DND-41 (cell line): Measurements from ENCODE around the gene MVK.

Experiments used
- ATAC-seq: fragments of 200-7000 bp; cut with Tn5 transposase; 3 replicates; pipeline ENCODE4 v1.9.1; 2021; ENCODE audit warnings: low read depth; ENCODE audit not compliant: insufficient read depth
- DNase-seq: peaks from one replicate; pipeline ENCODE4 v3.0.0-alpha.2; 2020
- H2AFZ ChIP-seq: 2 replicates; pipeline ENCODE4 v1.6.0; 2012; ENCODE audit warnings: low read depth, low read length
- H3K27ac ChIP-seq: 2 replicates; pipeline ENCODE4 v1.5.1; 2012; ENCODE audit warnings: low read length, inconsistent platforms
- H3K27me3 ChIP-seq: fragments of 200-600 bp; sonication (generic); 2 replicates; pipeline ENCODE4 v1.6.0; 2012; ENCODE audit warnings: low read length, mild to moderate bottlenecking, inconsistent platforms; ENCODE audit not compliant: insufficient read depth, poor library complexity
- H3K36me3 ChIP-seq: 2 replicates; pipeline ENCODE4 v1.5.1; 2012; ENCODE audit warnings: low read length, inconsistent platforms; ENCODE audit not compliant: insufficient read depth
- H3K4me1 ChIP-seq: 2 replicates; pipeline ENCODE4 v1.5.1; 2012; ENCODE audit warnings: mild to moderate bottlenecking, low read length; ENCODE audit not compliant: insufficient read depth
- H3K4me2 ChIP-seq: 2 replicates; pipeline ENCODE4 v1.6.0; 2012; ENCODE audit warnings: mild to moderate bottlenecking, moderate library complexity, low read length, inconsistent platforms; ENCODE audit not compliant: insufficient read depth
- H3K4me3 ChIP-seq, 2 experiments: fragments of 200-600 bp in 1 of 2; shearing (Covaris generic) in 1 of 2; 2 replicates each; pipeline ENCODE4 v1.5.1; 2012 to 2016; ENCODE audit warnings: inconsistent platforms in 2 of 2, low read length in 2 of 2, mild to moderate bottlenecking in 2 of 2, low read depth in 1 of 2, moderate library complexity in 1 of 2
- H3K79me2 ChIP-seq: 2 replicates; pipeline ENCODE4 v1.6.0; 2012; ENCODE audit warnings: low read length, inconsistent platforms; ENCODE audit not compliant: insufficient read depth
- H3K9ac ChIP-seq: 2 replicates; pipeline ENCODE4 v1.6.0; 2012; ENCODE audit warnings: low read depth, mild to moderate bottlenecking, inconsistent platforms, low read length, moderate library complexity
- H3K9me3 ChIP-seq: 2 replicates; pipeline ENCODE4 v1.5.1; 2012; ENCODE audit warnings: low read length, moderate library complexity, mild to moderate bottlenecking, inconsistent platforms; ENCODE audit not compliant: insufficient read depth, severe bottlenecking
- H4K20me1 ChIP-seq: 2 replicates; pipeline ENCODE4 v1.6.0; 2012; ENCODE audit warnings: low read length; ENCODE audit not compliant: insufficient read depth
- CTCF ChIP-seq: IDR thresholded peaks from 2 replicates; pipeline ENCODE4 v1.5.1; 2012; ENCODE audit warnings: borderline replicate concordance, low read length, moderate library complexity, mild to moderate bottlenecking; ENCODE audit not compliant: poor library complexity, severe bottlenecking; ENCODE audit errors: extremely low read depth
- EZH2 ChIP-seq: IDR thresholded peaks from 3 replicates; pipeline ENCODE4 v1.6.1; 2012; ENCODE audit warnings: borderline replicate concordance, low read depth, mild to moderate bottlenecking, moderate library complexity, low read length, inconsistent platforms; ENCODE audit not compliant: severe bottlenecking

MVK gene

GRCh38 chr12:109609342-109609741 is 35.7 kb downstream of the MVK start:
- TF ChIP-seq CTCF (no peak), EZH2 (no peak)
- no peak overlapping the region for H3K4me2 ChIP-seq
- H3K27ac ChIP-seq = no peak overlapping the region
- no peaks in the 10 kb centered on the region for H3K4me1 ChIP-seq
- no peaks in the 10 kb centered on the region for H3K9me3 ChIP-seq
- no peak overlapping the region for H3K4me3 ChIP-seq
- no peak for DNase-seq
- no peaks in the 10 kb centered on the region for H3K79me2 ChIP-seq
- no peaks in the 10 kb centered on the region for H4K20me1 ChIP-seq
- no peak overlapping the region for H3K9ac ChIP-seq
- H2AFZ ChIP-seq = no peak overlapping the region
- no peak for ATAC-seq
- peaks cover 10% of the 10 kb centered on the region for H3K27me3 ChIP-seq
- H3K36me3 ChIP-seq = no peaks in the 10 kb centered on the region

GRCh38 chr12:109610523-109610922 is 36.9 kb downstream of the MVK start:
- Histone ChIP-seq H3K79me2 (no peaks in the 10 kb centered on the region), H3K27me3 (peaks cover 10% of the 10 kb centered on the region)

GRCh38 chr12:109611223-109611622 is 37.6 kb downstream of the MVK start:
- no peak overlapping the region for H3K4me3 ChIP-seq
- H3K36me3 ChIP-seq = no peaks in the 10 kb centered on the region
- no peaks in the 10 kb centered on the region for H3K4me1 ChIP-seq
- no peak overlapping the region for H3K9ac ChIP-seq
- no peaks in the 10 kb centered on the region for H3K79me2 ChIP-seq
- no peak overlapping the region for H2AFZ ChIP-seq
- H3K4me2 ChIP-seq = no peak overlapping the region
- TF ChIP-seq CTCF = no peak
- no peak for TF ChIP-seq EZH2
- DNase-seq = no peak
- H3K27me3 ChIP-seq = peaks cover 14% of the 10 kb centered on the region
- H3K9me3 ChIP-seq = no peaks in the 10 kb centered on the region
- H4K20me1 ChIP-seq = 0 out of 2 replicates have a peak, but pooled peaks cover 2% of the 10 kb centered on the region
- H3K27ac ChIP-seq = no peak overlapping the region
- ATAC-seq = no peak

More at GRCh38 chr12:109610523-109610922, 36.9 kb downstream of the MVK start:
- DNase-seq = no peak
- H3K9ac ChIP-seq = no peak overlapping the region
- no peaks in the 10 kb centered on the region for H3K4me1 ChIP-seq
- TF ChIP-seq CTCF = no peak
- no peak for TF ChIP-seq EZH2
- ATAC-seq = no peak
- no peak overlapping the region for H3K4me3 ChIP-seq
- H2AFZ ChIP-seq = no peak overlapping the region
- 0 out of 2 replicates have a peak, but pooled peaks cover under 1% of the 10 kb centered on the region for H4K20me1 ChIP-seq
- no peaks in the 10 kb centered on the region for H3K36me3 ChIP-seq
- H3K4me2 ChIP-seq = no peak overlapping the region
- H3K9me3 ChIP-seq = no peaks in the 10 kb centered on the region
- no peak overlapping the region for H3K27ac ChIP-seq

- H3K9ac ChIP-seq = no peak overlapping the region
Measured at GRCh38 chr12:109612003-109612402, 38.4 kb downstream of the MVK start.

More at GRCh38 chr12:109612003-109612402, 38.4 kb downstream of the MVK start:
- H2AFZ ChIP-seq = no peak overlapping the region
- peaks cover 19% of the 10 kb centered on the region for H3K27me3 ChIP-seq
- H3K4me1 ChIP-seq = no peaks in the 10 kb centered on the region
- peaks cover 2% of the 10 kb centered on the region; the same call in 1 of the 2 replicates for H4K20me1 ChIP-seq
- ATAC-seq (no peak), DNase-seq (no peak)
- no peak overlapping the region for H3K4me3 ChIP-seq
- no peaks in the 10 kb centered on the region for H3K36me3 ChIP-seq
- no peaks in the 10 kb centered on the region for H3K79me2 ChIP-seq
- no peak overlapping the region for H3K27ac ChIP-seq
- no peaks in the 10 kb centered on the region for H3K9me3 ChIP-seq
- no peak overlapping the region for H3K4me2 ChIP-seq
- TF ChIP-seq EZH2 (no peak), CTCF (no peak)
